AML-193 (cell line): ENCODE data around the gene ACTR3C.
"Not testable (repeated sequence)": the region's sequence is repeated elsewhere in the genome, so short reads cannot be mapped to it uniquely, and the experiment has no call there.

Experiments used
- DNase-seq, 2 experiments: peaks; one replicate each; lab custom pipeline; 2025; lab: John Stamatoyannopoulos, UW

ACTR3C gene

DNA sequence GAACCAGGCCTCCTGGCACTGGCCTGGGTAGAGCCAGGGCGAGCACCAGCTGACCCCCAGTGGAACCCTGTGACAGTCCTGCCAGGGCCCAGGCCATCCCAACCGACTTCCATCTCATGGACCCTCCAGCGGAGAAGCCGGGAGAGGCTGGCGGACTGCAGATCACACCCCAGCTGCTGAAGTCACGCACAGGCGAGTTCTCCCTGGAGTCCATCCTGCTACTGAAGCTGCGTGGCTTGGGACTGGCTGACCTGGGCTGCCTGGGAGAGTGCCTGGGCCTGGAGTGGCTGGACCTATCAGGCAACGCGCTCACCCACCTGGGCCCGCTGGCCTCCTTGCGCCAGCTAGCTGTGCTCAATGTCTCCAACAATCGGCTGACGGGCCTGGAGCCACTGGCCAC, 13.4 kb upstream of the ACTR3C start:
- DNase-seq, result no peak

GRCh38 chr7:150335774-150336112, 12.4 kb upstream of the ACTR3C start:
- DNase-seq, result no peak

DNA sequence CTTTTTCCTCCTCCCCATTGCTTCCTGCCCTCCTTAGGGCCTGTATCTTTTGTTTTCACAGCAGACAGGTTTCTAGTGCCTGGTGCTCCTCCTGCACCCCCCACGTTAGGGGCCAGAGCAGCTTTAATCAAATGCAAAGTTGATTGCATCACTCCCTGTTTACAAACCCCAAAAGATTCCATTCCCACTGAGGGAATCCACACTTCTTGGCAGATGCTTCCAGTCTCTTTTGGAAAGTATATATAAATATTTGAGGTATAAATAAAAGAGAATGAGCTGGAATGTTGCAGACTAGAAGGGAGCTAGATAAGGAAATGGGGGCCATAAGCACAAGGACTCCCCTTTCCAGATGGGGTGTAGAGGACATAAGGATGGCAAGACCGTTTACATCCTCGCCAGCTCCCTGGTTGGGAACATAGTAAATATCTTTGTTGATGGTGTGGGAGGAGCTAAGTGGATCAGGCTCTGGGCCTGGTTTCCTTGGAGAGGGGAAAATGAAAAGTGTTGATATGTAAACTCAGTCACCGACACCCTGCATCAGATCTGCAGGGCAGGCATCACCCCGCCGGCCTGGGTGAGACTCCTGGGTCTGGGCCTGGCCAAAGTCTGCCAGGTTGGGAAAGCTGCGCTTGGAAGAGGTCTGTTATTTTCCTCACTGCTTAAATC, 11.9 kb upstream of the ACTR3C start:
- no peak for DNase-seq

DNA sequence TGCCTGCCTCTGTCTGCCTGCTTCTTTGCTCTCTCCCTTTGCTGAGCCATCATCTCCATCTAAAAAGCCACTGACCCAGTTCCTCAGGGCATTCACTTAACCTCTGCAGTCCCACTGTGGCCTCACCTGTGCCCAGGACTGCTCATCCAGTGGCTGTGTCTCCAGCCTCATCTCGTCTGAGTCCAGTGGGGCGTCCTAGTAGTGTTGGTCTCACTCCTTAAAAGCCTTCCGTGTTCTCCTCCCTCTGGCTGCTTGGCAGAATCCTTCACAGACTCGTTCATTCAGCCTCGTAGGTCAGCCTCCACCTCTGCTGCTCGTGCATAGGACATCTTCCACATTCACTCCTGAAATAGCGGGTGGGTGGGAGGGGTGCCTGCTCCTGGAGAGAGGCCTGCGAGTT, 10.8 kb upstream of the ACTR3C start:
- no peak for DNase-seq

DNA sequence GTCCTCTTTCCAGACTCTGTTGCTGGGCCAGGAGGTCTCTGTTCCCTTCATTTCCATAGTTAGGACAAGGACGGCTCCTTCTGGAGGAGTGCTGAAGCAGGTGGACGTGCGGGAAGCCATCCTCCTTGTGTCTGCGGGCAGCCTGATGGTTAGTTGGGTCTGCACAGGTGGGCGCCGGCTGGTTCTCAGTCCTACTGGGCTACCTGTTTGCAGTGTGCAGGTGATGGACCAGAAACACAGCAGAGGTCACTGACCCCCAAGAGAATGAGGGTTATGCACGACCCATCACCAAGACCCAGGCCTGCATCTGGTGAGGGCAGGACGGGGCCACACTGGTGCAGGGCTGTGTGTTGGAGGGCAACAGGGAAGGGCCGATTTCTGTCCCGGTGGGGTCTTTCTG, 10.3 kb upstream of the ACTR3C start:
- DNase-seq, result no peak

DNA sequence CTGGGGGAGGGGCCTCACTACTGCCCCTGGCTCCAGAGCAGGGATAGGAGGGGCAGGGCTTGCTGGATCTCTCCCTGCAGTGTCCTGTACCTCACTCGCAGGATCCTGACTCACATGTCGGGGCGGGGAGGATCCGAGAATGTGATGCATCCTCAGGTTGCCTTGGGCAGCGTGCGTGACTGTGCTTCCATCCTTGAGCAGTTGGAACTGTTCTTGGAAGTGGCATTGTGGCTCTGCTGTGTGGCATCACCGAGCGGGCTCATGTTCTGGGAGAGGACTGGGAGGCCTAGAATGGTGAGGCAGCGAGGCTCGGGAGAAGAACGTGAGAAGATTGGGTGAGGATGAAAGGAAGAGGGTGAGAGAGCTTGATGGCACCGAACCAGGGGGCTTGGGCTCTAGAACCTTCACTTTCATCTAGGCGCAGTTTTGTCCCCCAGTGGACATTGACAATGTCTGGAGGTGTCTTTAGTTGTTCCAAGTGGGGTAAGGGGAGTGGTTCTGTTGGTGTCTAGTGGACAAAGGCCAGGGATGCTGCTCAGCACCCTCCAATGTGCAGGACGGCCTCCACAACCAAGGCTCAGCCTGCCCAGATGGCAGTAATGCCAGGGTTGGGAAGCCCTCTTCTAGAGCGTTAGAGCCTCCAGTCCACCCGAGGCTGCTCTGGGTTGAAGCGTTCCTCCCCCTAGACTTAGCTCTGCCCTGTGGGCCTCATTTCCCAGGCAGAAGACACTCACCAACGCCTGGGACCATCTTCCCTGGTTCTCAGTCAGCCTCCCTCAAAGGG, 9.7 kb upstream of the ACTR3C start:
- DNase-seq, result no peak

- DNase-seq, result no peak
Measured at GRCh38 chr7:150330211-150330885, 7.0 kb upstream of the ACTR3C start.

DNA sequence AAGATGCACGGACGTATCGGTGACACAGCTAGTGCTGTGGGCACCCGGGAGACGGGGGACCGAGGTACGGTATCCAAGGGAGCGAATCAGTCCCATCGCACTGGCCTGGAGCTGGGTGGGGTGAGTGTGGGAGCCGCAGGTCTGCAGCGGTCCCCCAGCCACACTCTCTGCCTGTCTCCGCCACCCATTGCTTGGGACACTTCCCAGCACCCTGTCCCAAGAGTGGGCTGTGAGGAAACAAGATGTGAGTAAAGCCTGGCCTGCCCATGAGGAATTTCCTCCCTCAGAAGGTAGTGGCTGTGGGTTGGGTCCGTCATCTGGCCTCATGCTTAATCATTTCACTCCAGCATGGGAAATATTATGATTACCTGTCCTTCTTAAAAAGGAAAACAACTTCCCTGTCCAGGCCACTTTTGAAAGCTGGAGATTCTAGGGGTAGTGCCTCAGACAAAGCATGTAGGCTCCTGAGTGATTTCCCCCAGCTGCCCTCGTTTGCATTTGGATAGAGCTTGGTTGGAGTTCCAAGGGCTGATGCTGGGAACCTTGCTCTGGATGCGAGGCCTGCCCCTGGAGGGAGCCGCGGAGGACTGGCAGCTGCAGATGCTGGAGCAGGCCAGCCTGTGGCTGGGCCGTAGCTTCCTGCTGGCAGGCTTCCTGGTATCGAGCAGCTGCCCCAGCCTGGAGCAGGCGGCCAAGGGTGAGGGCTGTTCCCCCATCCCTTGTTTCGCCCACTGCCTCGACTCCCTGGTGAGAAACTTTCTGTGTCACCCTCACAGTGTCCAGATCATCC, 6.2 kb upstream of the ACTR3C start:
- DNase-seq, result no peak

DNA sequence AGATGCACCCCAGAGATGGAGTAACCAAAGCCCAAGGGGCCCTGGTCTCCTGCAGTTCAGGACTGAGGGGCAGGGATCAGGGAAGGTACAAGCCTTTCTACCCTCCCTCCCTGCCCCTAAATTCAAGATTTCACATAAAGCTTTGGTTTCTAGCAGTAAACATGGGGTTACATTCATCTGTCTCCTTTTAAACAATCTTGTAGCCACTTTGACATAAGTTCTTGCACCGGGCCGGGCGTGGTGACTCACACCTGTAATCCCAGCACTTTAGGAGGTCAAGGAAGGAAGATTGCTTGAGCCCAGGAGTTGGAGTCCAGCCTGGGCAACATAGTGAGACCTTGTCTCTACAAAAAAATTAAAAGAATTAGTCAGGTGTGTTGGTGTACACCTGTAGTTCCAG, 4.0 kb upstream of the ACTR3C start:
- no peak for DNase-seq

- DNase-seq, result no peak
Measured at GRCh38 chr7:150326657-150327268, 3.4 kb upstream of the ACTR3C start.

GRCh38 chr7:150325901-150326300, 2.6 kb upstream of the ACTR3C start:
- DNase-seq, result no peak

DNA sequence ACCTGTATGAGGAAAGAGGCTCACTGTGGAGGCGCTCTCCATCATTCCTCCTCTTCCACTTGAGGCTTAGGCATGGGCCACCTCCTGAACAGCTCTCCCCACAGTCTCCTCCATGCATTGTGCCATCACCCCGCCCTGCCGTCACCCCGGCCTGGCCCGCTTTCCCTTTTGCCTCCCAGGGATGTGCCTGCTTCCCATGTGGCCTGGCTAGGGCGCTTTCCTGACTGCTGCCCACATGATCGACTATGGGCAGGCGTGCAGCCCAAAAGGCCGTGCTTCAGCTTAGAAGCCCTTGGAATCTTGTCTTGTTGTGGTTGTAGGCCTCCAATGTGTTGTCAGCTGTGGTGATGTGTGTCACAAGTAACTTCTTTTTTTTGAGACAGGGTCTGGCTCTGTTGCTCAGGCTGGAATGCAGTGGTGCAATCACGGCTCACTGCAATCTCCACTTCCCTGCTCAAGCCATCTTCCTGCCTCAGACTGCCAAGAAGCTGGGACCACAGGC, 1.8 kb upstream of the ACTR3C start:
- DNase-seq, result peak; percentile 62 to 74

GRCh38 chr7:150324373-150324961, 1.1 kb upstream of the ACTR3C start:
- peak in 1 of 2 experiments; percentile 7 for DNase-seq

- DNase-seq, result peak in 1 of 2 experiments; percentile 3
Measured at GRCh38 chr7:150323682-150324372, 482 bp upstream of the ACTR3C start.

DNA sequence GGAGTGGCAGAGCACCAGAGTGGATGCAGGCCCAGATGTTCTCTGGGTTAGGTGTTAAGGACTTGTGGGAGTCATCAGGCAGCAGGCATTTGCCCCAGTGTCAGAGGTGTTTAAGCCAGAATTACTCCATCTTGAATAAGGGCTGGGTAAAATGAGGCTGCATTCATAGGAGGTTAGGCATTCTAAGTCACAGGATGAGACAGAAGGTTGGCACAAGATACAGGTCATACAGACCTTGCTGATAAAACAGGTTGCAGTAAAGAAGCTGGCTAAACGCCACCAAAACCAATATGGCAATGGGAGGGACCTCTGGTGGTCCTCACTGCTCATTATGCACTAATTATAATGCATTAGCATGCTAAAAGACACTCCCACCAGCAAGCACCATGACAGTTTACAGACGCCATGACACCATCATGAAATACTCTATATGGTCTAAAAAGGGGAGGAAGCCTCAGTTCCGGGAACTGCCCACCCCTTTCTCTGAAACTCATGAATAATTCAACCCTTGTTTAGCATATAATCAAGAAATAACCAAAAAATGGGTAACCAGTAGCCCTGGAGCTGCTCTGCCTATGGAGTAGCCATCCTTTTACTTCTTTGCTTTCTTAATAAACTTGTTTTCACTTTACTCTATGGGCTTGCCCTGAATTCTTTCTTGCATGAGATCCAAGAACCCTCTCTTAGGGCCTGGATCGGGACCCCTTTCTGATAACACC, 1.1 kb downstream of the ACTR3C start:
- DNase-seq, result peak; percentile 37 to 46

- DNase-seq, result no peak
Measured at GRCh38 chr7:150321788-150322113, 1.6 kb downstream of the ACTR3C start.

DNA sequence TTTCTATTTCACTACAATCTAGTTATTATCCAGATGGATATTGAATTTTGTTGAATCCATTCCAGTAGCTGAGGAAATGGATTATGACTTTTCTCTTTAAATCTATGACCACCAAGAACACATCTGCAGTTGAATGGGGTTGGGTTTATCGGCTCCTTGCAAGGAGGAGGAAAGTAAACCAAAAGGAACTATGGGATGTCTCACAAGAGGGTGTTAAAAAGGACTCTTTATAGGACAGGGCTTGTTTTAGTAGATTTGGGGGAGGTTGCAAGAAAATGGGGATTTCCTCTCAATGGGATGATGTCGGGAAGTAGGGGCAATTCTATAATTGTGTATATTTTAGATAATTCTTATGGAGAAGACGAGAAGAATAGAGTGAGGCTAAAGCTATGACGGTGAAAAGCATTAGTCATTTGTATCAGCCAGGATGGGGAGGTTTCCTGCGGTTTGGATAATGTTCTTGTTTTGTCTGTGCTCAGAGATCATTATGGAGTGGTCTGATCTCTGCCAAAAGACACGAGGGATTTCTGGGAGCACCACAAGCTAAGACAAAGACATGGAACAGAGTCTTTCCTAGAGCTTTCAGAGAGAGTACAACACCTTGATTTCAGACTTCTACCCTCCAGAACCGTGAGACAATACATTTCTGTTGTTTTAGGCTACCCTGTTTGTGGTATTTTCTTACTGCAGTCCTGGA, 5.4 kb downstream of the ACTR3C start:
- DNase-seq, result no peak

DNA sequence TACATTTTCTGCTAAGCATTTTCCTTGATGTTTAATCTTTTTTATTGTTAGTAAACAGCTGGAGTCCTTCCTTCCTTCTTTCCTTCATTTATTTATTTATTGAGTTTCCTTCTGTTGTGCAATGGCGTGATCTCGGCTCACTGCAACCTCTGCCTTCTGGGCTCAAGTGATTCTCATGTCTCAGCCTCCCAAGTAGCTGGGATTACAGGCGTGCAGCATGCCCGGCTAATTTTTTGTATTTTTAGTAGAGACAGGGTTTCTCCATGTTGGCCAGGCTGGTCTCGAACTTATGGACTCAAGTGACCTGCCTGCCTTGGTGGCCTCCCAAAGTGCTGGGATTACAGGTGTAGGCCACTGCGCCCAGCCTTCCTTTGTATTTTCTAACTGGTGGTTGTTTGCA, 6.4 kb downstream of the ACTR3C start:
- DNase-seq, result not testable (repeated sequence)

- DNase-seq, result no peak
Measured at GRCh38 chr7:150314639-150315239, 8.6 kb downstream of the ACTR3C start.
